Right ventricle myocardium inferior (tissue), 1 donor: ENCODE data around the gene BGLAP. TPM values are rescaled to one million over a fixed set of nuclear protein-coding genes. Genes with fewer than 3 reads are reported as not detected.
A peak's percentile ranks its signal among the peaks of the same experiment; 100 is the strongest.

ENCODE experiments used
- ATAC-seq: fragments of 200-7000 bp; cut with Tn5 transposase; one replicate; pipeline ENCODE4 v1.9.1; 2020; ENCODE audit warnings: mild to moderate bottlenecking, moderate library complexity
- DNase-seq: peaks from one replicate; pipeline ENCODE4 v3.0.0; 2021; ENCODE audit errors: missing footprints
- intact Hi-C: fragments of 100-400 bp; cut with DNase I; formaldehyde crosslinking; loops from one replicate; pipeline ENCODE4 v1.11.0; 2022
- total RNA-seq: library from RNA; stranded (reverse); fragmentation: NEBNext Ultra II Directional; extraction: Animal tissue kit (Norgen Biotek cat#: 25700); gene quantifications from one replicate; pipeline ENCODE4 v1.2.1, GENCODE V29; 2021
- donor health status: DM: no; HTN: yes; CAD: no; lungs with severe emphysema.

Gene BGLAP
- total RNA-seq, 1 donor from 2014 or later: 0.32 TPM

- DNase-seq (peak; percentile 98), ATAC-seq (peak; percentile 94)
- intact Hi-C loops: loop anchor here (5.0 kb wide), 1 partner anchor 55 kb away; the partner anchor contains the start of genes CCT3 and TSACC
These were observed 40.7 kb downstream of the BGLAP start, which contains the start of gene SMG5 for GRCh38 chr1:156282479-156283222. TSS of gene SMG5 (minus strand) at chr1:156282825. CDS start at chr1:156282680, 145 bp downstream.

DNA sequence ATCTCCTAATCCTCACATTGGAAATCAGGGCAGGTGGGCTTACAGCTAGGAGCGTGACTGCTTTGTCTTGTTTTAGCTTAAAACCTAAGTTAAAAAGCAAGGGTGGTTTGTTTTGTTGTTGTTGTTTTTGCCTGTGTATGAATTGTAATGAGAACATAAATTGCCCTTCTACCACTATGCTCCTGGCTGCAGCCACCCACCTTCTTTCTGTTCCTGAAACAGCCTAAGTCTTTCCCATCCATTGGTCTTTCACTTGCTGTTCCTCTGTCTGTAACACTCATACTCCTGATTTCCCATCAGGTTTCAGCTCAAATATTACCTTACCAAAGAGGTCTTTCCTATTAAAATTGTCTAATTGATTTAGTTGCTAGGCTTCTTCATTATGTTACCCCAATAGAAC lies 41.5 kb downstream of the BGLAP start:
- DNase-seq (no peak), ATAC-seq (no peak)
- intact Hi-C loops: loop anchor here (5.0 kb wide), 1 partner anchor 54 kb away; the partner anchor contains the start of genes CCT3 and TSACC

DNA sequence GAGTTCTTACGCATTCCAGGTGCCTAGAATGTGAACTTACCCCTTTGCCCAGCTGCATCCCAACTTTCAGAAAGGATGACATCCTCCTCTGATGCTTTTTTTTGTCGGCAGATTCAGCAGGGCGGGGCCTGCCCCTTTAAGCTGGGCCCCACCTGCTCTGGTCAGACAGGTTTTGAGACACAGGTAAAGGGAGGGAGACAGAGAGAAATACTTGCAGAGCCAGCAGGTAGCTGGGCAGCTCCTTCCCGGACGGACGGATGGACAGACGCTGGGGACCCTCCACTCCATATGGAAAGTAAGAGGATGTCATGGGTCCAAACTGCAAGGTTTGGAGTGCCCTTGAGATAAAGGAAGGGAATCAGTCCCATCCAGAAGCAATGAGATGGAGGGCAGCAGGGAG lies 42.1 kb downstream of the BGLAP start, which contains the start of gene TMEM79:
Gene TMEM79, plus strand, starts transcription at position 214 of the 400 bp plus-strand sequence. CDS start 902 bp downstream, outside the sequence.
- no peak for DNase-seq
- intact Hi-C loops: loop anchor here (5.0 kb wide), 1 partner anchor 53 kb away; the partner anchor contains the start of genes CCT3 and TSACC
- ATAC-seq: no peak

GRCh38 chr1:156284757-156285156 lies 42.8 kb downstream of the BGLAP start:
- no peak for ATAC-seq
- intact Hi-C loops: loop anchor here (5.0 kb wide), 1 partner anchor 53 kb away; the partner anchor contains the start of genes CCT3 and TSACC

DNA sequence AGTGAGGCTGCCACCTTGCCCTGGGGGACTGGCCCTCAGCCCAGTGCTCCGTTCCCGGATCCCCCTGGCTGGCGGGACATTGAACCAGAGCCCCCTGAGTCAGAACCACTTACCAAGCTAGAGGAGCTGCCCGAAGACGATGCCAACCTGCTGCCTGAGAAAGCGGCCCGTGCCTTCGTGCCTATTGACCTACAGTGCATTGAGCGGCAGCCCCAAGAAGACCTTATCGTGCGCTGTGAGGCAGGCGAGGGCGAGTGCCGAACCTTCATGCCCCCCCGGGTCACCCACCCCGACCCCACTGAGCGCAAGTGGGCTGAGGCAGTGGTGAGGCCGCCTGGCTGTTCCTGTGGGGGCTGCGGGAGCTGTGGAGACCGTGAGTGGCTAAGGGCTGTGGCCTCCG lies 43.5 kb downstream of the BGLAP start:
- DNase-seq (no peak), ATAC-seq (no peak)
- intact Hi-C loops: no loop called here

More at GRCh38 chr1:156284757-156285156, 42.8 kb downstream of the BGLAP start:
- DNase-seq: no peak

- intact Hi-C loops: no loop called here
- ATAC-seq (no peak), DNase-seq (no peak)
These were observed 44.1 kb downstream of the BGLAP start for GRCh38 chr1:156286061-156286460.

GRCh38 chr1:156289857-156290256 lies 47.9 kb downstream of the BGLAP start:
- no peak for ATAC-seq
- no peak for DNase-seq

DNA sequence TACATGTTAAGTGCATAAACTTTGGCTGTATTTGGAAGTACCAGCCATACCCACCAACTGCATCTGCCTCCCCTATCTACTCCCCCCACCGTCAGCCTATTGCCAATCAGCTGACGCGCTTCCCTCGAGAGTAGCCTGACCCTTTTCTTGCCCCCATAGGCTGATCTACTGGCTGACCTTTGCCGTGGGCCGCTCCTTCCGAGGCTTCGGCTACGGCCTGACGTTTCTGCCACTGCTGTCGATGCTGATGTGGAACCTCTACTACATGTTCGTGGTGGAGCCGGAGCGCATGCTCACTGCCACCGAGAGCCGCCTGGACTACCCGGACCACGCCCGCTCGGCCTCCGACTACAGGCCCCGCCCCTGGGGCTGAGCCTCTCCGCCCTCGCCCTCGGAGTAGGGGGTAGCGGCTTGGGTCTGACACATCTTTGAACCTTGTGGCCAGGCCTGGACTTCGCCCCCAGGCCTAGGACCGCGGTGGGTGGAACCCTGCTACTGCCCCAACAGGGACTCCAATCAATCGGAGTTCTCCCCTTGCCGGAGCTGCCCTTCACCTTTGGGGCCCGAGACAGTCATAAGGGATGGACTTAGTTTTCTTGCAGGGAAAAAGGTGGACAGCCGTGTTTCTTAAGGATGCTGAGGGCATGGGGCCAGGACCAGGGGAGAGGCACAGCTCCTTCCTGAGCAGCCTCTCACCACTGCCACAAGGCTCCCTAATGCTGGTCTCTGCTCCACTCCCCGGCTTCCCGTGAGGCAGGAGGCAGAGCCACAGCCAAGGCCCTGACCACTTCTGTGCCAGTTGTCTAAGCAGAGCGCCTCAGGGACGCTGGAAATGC lies 49.5 kb downstream of the BGLAP start:
- peak; percentile 96 for DNase-seq

More at GRCh38 chr1:156289857-156290256, 47.9 kb downstream of the BGLAP start:
- intact Hi-C loops: no loop called here

More for the DNA sequence above, 49.5 kb downstream of the BGLAP start:
- ATAC-seq: peak; percentile 96
- intact Hi-C loops: no loop called here

Other genes starting within 250 kb of the BGLAP start
- 79.9 TPM for gene SSR2, start 221.2 kb upstream of the BGLAP start, total RNA-seq
- gene UBQLN4, start 188.4 kb upstream of the BGLAP start, total RNA-seq: 33.5 TPM
- 63.8 TPM for gene LAMTOR2, start 187.4 kb upstream of the BGLAP start, total RNA-seq
- not detected for gene RAB25, start 181.0 kb upstream of the BGLAP start, total RNA-seq
- 0.24 TPM for gene MEX3A, start 159.7 kb upstream of the BGLAP start, total RNA-seq
- 288 TPM for gene LMNA, start 127.5 kb upstream of the BGLAP start, total RNA-seq
- gene SEMA4A, start 88.6 kb upstream of the BGLAP start, total RNA-seq: 2.2 TPM
- gene SLC25A44, start 48.1 kb upstream of the BGLAP start, total RNA-seq: 16.3 TPM
- 68.6 TPM for gene PMF1, start 29.2 kb upstream of the BGLAP start, total RNA-seq
- 0.54 TPM for gene PAQR6, start 5.9 kb downstream of the BGLAP start, total RNA-seq
- gene SMG5, start 40.6 kb downstream of the BGLAP start, total RNA-seq: 91.6 TPM
- gene TMEM79, start 42.1 kb downstream of the BGLAP start, total RNA-seq: 1.4 TPM
- gene GLMP, start 53.5 kb downstream of the BGLAP start, total RNA-seq: 16.4 TPM
- not detected for gene VHLL, start 57.1 kb downstream of the BGLAP start, total RNA-seq
- 137 TPM for gene CCT3, start 96.1 kb downstream of the BGLAP start, total RNA-seq
- gene TSACC, start 96.3 kb downstream of the BGLAP start, total RNA-seq: not detected
- gene RHBG, start 127.0 kb downstream of the BGLAP start, total RNA-seq: not detected